HG03432 (cell line): ENCODE data around the gene G6PC1.
"Not testable (repeated sequence)": the region's sequence is repeated elsewhere in the genome, so short reads cannot be mapped to it uniquely, and the experiment has no call there.

Source experiments
- ATAC-seq: cut with Tn5 transposase; IDR thresholded peaks from one replicate; pipeline ENCODE4 v1.9.1; 2021; ENCODE audit warnings: mild to moderate bottlenecking, moderate library complexity; ENCODE audit not compliant: unreplicated experiment

Gene G6PC1

DNA sequence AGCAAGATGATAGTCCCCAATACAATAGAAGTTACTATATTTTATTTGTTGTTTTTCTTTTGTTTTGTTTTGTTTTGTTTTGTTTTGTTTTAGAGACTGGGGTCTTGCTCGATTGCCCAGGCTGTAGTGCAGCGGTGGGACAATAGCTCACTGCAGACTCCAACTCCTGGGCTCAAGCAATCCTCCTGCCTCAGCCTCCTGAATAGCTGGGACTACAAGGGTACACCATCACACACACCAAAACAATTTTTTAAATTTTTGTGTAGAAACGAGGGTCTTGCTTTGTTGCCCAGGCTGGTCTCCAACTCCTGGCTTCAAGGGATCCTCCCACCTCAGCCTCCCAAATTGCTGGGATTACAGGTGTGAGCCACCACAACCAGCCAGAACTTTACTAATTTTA, 618 bp upstream of the G6PC1 start:
- not testable (repeated sequence) for ATAC-seq

GRCh38 chr17:42901535-42902229, 1.1 kb downstream of the G6PC1 start:
- ATAC-seq = no peak

GRCh38 chr17:42904110-42904469, 3.5 kb downstream of the G6PC1 start:
- no peak for ATAC-seq

DNA sequence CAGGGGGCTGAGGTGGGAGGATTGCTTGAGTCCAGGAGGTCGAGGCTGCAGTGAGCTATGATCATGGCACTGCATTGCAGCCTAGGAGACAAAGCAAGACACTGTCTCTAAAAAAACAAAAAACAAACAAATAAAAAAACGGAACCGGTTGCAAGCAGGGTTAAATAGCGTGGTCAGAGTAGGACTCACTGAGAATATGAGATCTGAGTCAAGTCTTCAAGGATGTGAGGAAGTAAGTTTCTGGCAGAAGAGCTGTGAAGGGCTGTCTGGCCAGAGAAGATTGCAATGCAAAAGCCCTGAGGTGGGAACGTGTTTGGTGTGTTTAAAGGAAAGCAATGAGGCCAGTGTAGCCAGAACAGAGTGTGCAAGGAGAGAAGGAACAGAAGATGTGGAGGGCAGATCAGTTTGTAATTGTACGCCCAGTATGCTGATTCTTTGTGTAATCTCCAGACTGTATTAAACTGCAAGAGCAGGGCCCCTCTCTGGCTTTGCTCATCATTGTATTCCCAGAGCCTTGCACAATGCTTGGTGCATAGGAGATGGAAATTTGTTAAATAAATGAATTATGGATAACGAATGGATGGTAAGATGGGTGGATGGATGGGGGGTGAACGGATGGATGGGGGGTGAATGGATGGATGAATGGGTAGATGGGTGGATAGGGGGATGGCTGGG, 6.3 kb downstream of the G6PC1 start:
- no peak for ATAC-seq

DNA sequence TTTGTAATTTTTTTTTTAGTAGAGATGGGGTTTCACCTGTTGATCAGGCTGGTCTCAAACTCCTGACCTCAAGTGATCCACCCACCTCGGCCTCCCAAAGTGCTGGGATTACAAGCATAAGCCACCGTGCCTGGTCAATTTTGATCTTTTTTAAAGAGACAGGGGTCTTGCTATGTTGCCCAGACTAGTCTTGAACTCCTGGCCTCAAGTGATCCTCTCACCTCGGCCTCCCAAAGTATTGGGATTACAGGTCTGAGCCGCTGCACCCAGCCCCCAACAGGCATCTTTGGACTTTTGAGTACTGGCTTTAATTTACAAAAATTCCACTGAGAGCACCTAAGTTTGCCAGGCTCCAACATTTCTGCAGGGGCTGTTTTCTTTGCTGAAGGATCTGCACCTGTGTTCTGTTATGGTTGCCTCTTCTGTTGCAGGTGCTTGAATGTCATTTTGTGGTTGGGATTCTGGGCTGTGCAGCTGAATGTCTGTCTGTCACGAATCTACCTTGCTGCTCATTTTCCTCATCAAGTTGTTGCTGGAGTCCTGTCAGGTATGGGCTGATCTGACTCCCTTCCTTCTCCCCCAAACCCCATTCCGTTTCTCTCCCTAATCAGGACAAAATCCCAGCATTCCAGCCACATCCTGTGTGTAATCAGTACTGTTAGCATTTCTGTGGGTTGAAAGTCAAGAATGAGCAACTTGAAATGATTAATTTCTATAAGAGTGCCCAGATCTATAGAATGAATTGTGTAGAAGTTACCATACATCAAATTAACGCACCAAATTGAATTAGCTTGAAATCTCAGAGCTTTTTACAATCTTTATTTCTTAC, 8.5 kb downstream of the G6PC1 start:
- ATAC-seq = no peak

DNA sequence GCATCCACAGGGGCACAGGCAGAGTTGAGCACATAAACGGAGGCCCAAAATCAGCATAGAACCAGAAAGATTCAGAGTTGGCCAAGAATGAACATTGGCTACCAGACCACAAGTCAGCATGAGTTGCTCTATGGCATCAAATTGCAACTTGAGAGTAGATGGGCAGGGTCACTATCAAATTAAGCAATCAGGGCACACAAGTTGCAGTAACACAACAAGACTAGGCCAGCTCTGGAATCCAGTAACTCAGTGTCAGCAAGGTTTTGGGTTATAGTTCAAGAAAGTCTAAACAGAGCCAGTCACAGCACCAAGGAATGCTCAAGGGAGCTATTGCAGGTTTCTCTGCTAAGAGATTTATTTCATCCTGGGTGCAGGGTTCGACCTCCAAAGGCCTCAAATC, 12.9 kb downstream of the G6PC1 start:
- ATAC-seq = no peak

GRCh38 chr17:42913981-42914617, 13.5 kb downstream of the G6PC1 start:
- ATAC-seq = no peak

GRCh38 chr17:42915288-42915687, 14.7 kb downstream of the G6PC1 start:
- not testable (repeated sequence) for ATAC-seq

DNA sequence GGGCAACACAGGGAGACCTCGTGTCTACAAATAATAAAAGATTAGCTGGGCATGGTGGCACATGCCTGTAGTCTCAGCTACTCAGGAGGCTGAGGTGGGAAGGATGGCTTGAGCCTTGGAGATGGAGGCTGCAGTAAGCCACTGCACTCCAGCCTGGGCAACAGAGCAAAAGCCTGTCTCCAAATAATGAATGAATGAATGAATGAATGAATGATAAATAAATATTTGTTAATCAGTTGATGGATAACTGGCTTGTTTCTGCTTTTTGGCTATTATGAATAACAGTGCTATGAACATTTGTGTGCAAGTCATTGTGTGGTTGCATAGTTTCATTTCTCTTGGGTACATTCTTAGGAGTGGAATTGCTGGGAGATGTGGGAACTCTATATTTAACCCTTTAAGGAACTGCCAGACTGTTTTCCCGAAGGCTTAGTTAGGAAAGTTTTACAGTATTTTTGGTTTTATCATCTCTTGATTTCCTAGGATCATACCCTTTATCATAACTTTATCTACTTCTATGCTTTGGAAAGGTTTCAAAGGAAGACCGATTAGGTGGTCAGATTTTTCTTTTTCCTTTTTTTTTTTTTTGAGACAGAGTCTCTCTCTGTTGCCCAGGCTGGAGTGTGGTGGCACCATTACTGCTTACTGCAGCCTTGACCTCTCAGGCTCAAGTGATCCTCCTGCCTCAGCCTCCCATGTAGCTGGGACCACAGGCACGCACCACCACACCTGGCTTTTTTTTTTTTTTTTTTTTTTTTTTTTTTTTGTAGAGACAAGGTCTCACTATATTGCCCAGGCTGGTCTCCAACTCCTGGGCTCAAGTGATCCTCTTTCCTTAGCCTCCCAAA, 16.0 kb downstream of the G6PC1 start:
- ATAC-seq = not testable (repeated sequence)

- ATAC-seq = no peak
These were observed 16.6 kb downstream of the G6PC1 start for GRCh38 chr17:42917236-42917603.

DNA sequence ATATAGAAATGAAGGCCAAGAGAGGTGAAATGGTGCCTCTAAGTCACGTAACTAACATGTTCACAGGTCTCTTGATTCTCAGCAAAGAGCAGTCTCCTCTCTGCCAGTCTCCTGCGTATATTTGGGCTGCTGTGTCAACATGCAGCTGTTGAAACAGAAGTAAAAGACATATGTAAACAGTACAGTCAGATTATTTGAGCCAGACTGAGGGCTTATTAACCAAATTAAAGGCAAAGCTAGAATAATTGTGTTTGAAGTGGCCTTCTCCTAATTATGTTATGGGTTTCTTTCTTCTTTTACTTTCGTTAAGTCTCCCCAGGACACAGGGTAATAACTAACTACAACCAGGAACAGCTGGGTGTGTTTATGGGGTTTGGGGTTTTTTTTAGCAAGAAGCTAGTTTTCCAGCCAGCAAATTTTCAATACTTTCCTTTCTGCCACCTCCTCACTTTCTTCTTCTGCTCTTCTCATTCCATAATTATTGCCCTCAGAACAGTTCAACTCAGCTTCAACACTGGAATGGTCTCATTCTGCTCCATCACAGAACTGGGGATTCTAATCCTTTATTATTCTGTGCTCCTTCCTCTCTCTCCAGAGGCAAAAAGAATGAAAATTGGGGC, 18.4 kb downstream of the G6PC1 start:
- no peak for ATAC-seq

DNA sequence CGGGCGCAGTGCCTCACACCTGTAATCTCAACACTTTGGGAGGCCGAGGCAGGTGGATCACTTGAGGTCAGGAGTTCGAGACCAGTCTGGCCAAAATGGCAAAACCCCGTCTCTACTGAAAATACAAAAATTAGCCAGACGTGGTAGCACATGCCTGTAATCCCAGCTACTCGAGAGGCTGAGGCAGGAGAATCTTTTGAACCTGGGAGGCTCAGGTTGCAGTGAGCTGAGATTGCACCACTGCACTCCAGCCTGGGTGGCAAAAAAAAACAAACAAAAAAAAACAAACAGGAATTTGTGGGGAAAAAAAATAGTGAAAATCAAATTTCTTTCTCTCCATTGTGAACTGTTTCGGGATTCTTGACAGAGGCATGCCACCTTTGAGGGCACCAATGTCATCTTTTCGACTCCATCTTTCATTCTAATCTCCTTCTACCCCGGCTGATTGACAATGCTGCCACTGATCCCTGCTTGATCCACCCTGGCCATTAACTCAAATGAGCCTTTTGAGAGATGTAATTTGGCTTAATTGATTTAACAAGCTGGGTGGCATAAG, 19.0 kb downstream of the G6PC1 start:
- ATAC-seq = not testable (repeated sequence)

GRCh38 chr17:42920106-42920900, 19.7 kb downstream of the G6PC1 start:
- ATAC-seq = no peak

DNA sequence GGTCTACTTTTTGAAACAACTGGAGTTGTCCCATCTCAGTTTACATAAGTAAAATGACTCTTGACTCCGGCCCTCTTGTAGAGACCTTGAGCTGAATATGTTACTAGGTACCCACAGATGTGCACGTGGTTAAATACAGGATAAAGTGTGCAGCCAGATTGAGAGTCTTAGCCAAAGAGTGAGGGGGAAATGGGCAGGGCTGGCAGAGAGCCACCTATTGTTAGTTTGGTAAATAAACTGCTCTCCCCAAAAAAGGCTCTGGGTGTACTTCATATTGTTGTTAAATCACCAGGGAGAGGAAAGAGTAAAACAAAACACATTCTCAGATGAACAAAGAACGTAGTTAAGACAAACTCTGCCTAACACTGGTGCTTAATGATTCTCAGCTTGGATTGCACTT, 20.3 kb downstream of the G6PC1 start:
- no peak for ATAC-seq

DNA sequence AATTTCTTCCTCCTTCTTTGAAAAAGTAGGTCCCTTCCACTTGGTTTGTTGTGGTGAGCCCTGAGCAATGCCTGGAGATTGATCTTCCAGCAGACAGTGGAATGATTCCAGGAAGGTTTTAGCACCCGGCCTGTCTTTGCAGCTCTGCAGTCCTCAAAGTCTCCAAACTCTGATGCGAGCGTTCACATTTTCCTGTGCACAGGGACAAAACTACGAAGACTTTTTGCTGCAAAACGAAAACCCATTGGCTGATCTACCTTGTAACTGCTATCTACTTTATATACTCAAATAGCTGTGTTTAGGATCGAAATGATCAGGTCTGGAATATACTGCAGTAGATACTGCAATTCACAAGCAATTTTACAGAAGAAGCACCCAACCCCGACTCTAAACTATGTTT, 21.7 kb downstream of the G6PC1 start:
- no peak for ATAC-seq

DNA sequence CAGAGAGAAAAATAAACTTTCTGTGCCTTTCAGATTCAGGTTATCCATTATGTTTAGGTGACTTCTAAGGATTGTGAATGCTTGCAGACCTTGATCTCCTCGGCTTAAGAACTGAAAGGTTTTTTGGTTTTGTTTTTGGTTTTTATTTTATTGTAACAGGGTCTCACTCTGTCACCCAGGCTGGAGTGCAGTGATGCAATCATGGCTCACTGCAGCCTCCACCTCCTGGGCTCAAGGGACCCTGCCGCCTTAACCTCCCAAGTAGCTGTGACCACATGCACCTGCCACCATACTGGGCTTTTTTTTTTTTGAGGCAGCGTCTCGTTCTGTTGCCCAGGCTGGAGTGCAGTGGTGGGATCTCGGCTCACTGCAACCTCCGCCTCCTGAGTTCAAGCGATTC, 22.9 kb downstream of the G6PC1 start:
- ATAC-seq = not testable (repeated sequence)

DNA sequence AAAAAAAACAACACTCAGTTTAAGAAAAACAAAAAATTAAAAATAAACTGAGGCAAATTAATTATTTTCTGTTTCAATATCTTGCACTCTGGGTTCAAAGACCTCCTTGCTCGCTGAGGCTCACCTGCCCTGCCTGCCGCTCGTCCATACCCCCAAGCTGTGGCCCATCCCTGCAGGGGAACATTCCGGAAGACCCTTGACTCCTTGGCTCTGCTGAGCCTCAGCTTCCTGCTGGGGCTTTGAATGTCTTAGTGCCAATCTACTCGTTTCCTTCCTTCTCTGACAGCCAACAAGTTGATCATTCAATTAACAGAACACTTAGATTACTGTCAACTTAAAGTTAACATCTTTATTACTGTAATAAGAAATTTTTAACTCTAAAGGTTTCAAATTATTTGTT, 24.3 kb downstream of the G6PC1 start:
- ATAC-seq = no peak

DNA sequence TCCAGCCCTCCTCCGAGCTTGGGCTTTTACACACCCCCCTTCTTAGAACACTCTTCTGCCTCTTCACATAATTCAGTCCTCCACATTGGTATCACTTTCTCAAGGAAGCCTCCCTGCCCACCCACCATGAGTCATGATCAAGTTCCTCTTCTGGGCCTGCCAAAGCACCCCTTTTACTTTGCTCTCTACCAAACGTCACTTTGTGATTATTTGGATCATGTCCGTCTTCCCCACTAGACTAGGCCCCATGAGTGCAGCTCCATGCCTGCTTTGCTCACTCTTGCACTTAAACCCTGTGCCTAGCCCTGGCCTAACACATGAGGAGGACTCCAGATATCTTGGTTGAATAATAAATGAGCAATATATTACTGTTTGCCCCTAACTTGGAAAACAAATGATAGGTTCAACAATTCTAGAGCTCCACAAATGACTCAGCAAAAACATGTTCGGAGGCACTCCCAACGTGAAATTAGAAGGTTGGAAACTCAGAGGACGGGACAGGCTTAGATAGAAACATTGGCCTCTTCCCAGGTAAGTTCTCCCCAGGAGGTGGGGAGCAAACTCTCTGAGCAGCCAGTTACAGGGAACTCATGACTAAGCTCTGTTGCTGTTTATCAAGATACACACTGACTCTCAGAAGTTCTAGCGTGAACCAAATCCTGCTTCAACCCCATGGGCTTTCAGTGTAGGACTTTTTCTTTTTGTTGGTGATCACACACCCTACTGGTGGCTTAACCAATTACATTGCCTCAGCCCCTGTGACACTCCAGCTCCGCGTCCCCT, 28.3 kb downstream of the G6PC1 start:
- peak; percentile 64 for ATAC-seq
